Activated CD4-positive, alpha-beta T cell treated with anti-CD3 and anti-CD28 coated beads for 24 hours (primary cell): Measurements from ENCODE around the gene NCOA5.
"Not testable (repeated sequence)": the region's sequence is repeated elsewhere in the genome, so short reads cannot be mapped to it uniquely, and the experiment has no call there.

Experiments used
- DNase-seq, 2 donors: peaks; one replicate each; pipeline ENCODE4 v3.0.0-alpha.2; 2020; ENCODE audit warnings: low read depth in 2 of 2

NCOA5 gene

DNA sequence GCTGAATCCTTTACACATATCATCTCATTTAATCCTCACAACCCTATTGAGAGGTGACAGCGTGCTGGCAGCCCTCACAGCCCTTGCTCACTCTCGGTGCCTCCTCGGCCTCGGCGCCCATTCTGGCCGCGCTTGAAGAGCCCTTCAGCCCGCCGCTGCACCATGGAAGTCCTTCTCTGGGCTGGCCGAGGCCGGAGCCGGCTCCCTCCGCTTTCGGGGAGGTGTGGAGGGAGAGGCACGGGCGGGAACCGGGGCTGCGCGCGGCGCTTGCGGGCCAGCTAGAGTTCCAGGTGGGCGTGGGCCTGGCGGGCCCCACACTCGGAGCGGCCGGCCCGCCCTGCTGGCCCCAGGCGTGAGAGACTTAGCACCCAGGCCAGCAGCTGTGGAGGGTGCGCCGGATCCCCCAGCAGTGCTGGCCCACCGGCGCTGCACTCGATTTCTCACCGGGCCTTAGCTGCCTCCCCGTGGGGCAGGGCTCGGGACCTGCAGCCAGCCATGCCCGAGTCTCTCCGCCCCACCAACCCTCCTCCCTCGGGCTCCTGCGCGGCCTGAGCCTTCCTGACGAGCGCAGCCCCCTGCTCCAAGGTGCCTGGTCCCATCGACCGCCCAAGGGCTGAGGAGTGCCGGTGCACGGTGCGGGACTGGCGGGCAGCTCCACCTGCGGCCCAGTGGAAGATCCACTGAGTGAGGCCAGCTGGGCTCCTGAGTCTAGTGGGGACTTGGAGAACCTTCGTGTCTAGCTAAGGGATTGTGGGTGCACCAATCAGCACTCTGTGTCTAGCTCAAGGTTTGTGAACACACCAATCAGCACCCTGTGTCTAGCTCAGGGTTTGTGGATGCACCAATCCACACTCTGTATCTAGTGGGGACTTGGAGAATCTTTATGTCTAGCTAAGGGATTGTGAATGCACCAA lies 2.1 kb upstream of the NCOA5 start:
- not testable (repeated sequence) for DNase-seq

DNA sequence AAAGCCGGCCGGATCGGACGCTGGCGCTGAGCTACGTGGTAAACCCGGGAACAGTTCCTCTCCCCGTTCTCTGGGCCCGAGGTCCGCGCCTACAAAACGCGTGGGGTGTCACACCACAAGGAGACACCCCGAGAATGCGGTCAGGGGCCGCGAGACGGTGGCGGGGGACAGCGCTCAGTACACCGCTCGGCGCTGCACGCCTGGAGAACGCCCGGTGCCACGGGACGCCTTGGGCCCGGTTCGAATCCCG lies 670 bp downstream of the NCOA5 start:
- DNase-seq, result no peak

DNA sequence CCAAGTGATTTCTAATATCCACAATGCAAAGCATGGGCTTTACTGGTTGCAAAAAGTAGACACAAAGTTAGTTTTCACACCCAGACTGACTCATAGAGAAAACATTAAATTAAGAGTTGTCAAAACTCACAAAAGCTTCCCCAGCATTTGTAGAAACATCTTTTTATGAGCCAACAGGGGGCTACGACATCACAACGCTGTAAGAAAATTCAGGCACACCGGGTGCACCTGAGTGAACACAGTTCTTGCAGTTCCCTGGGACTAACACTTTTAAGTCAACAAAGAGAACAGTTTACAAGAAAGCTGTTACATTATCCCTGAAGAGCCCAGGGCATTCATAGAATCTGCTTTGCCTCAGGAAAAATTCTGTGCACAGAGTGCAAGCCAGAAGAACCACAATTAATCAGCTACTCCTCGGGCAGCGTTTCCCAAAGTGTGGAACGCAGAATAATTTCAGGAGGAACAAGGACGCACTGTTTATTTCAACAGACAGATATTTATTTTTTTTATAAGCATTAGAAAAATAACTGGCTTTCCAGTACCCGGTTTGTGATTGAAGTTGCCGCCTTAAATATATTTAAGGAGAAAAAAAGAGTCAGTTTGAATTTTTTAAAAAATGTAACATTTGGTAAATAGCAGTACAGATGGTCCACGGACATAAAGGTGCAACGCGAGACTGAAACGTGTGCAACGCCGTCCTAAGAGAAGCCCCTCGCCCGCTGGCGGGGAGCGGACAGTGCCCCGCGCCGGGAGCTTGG lies 1.2 kb downstream of the NCOA5 start:
- DNase-seq, result no peak

DNA sequence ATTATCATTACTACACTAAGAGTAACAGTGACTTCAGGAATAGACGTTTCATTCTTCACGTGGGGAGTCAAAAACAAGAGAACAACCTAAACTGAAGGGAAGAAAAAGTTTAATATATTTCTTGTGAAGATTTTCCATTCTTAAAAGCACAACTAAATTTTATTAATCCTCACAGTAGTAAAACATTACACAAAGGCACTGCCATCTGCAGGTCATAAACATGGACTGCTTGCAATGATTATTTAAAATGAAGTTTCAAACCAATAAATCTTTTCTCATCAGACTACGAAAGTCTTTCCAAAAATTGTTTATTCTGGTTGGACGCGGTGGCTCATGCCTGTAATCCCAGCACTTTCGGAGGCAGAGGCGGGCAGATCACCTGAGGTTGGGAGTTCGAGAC lies 2.6 kb downstream of the NCOA5 start:
- no peak for DNase-seq

DNA sequence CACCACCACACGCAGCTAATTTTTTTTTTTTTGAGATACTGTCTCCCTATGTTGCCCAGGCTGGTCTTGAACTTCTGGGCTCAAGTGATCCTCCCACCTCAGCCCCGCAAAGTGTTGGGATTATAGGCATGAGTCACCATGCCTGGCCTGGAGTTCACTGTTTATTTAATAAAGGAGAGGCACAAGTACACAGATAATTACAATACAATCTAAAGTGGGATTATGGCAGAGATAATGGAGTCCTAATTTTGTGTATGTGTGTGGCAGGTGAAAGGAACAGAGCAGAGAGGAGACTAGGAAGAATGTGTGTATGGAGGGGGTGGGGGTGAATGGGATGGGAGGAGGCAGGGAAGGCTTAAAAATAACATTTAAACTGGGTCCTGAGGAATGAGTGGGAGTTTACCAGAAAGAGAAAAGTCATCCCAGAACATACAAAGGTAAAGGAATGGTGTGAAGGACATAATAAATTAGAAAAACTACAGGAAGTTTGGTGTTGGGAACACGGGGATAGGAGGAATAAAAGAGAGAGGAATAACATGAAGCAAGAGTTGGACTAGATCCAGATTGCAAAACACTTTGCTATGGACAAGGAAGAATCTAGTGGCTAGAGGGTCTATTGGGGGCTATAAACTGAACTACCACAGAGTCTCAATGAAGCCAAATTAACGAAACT lies 4.4 kb downstream of the NCOA5 start:
- no peak for DNase-seq

DNA sequence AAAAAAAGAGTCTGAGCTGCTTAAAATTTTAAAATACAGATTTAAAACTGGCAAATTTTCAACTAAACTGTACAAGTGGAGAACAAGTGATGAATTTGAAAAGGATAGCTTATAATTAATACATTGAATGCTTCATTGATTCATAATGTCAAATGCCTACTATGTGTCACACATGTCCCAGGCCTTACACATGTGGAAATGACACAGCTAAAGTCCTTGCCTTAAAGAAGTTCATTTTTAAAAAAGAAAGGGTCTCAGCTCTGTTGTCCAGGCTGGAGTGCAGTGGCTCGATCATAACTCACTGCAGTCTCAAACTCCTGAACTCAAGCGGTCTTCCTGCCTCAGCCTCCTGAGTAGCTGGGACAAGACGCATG lies 5.0 kb downstream of the NCOA5 start:
- DNase-seq, result no peak

DNA sequence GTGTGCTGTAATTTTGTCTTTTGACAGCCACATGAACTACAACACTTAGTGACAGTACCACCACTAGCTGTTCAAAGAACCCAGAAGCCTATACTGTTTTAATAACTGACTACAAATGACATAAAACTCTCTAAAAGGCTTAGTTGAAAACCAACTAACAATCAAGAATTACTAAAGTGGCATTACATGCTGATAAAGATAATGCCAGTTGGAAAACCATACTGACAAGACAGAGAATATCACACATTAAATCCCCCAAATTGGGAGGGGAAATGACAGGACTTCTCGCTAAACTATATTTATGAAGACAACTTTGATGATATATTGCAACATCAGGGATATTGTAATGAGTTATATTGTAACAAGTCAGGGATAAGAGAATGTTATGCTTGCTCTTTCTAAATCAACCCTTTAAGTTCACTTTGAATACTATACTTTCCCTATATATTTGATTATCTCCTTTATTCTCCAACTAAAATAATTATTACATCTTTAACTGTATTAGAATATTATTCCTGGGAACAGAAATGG lies 6.2 kb downstream of the NCOA5 start:
- no peak for DNase-seq

DNA sequence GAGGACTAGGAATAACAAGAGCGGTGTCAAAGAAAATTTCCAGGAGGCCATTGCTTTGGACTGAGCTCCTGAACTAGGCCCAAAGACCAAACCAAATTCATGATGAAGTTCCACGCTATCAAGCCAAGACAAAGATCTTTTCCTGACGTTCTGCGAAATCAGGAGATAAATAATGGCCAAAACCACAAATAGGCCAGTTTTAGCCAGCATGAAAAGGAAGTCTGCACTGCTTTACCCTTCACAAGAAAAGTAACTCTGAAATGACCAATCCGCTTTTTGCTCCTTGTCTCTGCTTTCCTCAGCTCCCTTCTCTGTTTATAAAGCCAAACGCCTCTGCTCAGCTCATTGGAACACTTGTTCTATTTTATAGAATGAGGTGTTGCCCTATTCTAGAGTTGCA lies 6.7 kb downstream of the NCOA5 start:
- DNase-seq, result no peak

DNA sequence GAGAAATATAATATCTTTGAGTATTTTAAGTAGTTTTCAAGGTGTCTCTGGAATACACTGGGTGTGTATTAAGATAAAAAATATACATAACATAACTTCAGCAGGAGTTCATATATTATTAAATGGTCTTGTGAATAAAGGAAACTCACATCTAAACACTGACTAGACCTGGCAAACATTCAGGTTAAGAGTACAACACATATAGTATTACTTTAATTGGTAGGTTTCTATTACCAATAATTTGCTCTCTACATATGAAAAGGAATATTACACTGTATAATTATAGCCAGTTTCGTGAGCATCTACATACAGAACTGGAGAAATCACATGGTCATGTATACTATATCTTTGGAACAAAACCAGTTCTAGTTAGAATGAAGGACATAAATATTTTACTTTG lies 8.7 kb downstream of the NCOA5 start:
- no peak for DNase-seq

DNA sequence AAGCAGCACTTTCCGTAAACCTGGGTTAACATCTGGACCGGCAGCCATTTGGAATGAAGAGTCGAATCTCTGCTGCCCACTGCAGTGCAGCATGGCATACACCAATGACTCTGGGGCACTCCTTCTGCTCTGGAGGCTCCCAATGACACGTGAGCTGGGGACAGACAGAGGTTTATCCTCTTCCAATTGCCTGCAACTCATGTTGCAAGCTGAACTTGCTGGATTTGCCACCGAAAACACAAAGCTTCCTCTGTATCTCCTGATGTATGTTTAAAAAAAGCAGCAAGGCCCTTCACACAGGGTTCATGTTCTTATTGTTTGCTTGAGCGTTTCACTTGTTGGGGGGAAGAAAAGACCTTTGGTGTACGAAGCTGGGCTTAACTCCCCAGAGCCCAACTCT lies 10.8 kb downstream of the NCOA5 start:
- no peak for DNase-seq

DNA sequence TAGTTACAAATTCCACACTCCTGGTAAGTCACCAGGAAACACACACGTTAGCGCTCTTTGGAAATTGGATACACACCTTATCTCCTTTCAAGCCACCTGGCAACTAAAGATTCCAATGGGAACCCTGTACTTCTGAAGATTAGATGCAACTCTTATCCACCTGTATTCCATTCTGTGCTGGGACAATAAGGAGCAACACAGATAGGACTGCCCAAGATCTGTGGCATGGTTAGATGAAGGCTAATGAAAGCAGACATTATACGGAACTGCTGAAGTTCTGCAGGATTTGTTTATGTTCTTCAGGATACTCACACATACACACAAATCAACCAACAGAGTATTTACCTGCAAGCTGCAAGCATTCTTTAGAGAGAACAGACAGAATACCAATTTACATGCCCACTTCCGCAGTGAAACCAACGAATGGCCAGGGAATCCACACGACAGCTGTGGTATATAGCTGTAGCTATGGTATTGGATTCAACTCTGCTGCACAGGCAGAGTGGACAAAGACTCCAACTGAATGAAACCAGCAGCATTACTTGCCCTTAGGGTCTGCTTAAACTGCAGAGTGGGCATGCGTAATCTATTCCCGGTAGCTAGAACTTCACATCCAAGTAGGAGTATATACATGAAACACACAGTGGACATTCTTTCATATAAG lies 12.0 kb downstream of the NCOA5 start:
- no peak for DNase-seq

DNA sequence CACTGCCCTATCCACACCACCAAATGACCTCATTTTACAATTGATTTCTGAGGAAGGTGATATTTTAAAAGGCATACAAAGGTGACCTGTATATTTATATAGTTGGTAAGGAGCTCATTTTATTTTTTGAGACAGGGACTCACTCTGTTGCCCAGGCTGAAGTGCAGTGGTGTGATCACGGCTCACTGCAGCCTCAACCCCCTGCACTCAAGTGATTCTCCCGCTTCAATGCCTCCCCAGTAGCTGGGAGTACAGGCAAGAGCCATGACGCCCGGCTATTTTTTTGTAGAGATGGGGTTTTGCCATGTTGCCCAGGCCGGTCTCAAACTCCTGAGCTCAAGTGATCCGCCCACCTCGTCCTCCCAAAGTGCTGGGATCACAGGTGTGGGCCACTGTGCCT lies 13.0 kb downstream of the NCOA5 start:
- DNase-seq, result no peak

DNA sequence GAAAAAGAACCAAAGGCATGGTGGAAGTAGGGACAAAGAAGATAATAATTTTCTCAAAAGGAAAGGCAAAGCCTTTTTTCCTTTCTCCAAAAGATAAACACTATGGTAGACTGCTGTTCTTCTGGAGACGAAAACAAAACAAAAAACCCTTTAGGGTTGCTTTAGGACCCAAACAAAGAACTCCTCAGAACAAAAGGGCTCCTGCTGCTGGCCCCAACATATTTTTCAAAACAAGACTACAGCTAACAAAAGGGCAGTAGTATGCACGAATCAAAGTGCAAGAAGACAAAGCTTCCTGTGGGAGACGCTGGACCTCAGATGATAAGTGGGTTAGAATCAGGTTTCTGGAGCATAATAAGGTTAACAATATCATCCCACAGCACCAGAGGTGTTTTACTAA lies 15.8 kb downstream of the NCOA5 start:
- DNase-seq, result no peak

DNA sequence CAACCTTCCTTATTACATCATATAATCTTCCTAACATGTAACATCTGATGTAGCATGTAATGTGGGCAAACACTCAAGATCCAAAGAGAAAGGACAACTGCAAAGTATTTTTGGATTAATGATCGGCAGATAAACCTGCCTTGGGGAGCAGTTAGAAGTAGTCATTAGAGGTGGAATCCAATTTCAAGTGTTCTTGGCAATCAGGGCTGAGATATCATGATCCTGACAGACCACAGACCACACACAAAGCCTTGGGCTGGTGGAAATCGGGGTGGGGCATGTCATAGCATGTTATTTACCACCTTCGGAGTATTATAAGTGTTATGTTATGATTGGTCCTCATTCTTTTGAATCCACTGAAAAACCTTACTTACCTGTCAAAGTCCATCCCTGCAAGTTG lies 16.3 kb downstream of the NCOA5 start:
- no peak for DNase-seq

DNA sequence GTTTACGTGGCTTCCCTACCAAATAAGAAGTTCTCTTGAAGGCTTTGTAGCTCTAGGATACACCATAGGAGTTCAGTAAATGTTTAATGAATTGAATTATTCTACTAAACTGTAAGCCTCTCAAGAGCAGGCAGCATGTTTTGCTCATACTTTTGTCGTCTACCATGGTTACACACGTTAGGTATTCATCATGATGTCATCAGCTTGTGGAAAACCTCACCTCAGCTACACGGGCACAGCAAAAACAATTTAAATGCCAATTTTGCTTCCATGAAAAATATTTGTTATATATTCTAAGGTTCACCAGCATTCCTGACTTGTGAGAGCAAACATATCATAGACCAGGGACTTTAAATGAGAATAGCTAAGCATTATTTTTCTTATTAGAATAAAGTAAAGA lies 16.7 kb downstream of the NCOA5 start:
- DNase-seq, result no peak

DNA sequence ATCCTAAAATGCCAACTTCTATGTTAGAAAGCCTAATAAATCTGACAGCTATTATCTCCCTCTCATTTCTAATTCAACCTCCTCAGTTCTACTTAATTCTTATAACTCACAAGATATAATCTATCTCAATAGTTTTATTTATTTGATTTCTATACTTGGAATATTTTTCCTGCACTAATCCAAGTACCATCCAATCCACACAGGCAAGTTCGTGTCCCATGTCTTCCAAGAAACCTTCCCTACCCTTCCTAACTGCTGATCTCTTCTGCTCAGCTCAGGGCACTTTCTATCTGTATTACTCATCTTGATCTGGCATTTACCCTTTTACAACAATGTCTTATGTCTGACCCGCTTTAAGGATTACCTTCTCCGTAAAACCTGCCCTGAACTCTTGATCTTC lies 18.2 kb downstream of the NCOA5 start:
- no peak for DNase-seq

DNA sequence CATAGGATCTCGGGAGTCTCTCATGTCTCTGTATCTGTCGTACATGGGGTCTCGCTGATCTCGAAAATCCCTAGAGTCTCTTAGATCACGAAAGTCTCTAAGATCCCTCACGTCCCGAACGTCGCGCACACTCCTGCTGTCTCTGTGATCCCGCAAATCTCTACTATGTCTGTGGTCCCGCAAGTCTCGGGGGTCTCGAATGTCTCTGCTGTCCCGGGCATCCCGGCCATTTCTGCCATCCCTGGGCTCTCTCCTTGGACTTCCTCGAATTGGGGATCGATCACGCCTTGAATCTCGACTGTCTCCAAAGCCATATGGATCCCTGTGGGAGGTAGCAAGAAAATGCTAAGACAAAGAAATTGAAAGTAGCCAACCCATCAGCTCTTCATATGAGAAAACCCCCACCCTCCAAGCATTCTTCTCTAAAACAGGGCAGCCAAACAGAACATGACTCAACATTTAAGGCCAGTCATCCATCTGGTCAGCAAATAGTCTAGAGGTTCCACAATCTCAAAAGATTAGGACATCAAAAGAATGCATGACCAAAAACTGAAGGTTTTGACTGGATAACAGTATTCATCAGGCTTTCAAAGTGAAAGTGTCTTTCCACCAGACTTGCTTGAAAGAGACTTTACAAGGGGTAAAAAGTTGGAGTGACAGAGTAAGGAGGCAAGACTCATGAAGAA lies 19.4 kb downstream of the NCOA5 start:
- no peak for DNase-seq

DNA sequence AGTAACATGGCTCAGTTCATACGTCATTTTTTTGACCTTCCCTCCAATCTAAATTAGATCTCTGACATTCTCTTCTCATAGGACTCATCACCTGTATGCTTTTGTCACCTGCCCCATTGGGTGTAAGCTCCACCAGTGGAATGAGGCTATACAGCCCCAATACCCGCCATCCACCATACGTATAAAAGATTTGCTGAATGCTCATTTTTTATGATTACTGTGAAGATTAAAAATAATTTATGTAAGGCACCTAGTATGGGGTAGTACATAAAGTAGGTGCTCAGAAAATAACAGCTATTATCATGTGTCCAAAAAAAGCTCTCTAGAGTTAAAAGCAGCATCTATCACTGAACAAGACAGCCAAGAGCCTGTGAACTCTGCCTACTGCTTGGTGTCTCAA lies 24.1 kb downstream of the NCOA5 start:
- DNase-seq, result no peak

DNA sequence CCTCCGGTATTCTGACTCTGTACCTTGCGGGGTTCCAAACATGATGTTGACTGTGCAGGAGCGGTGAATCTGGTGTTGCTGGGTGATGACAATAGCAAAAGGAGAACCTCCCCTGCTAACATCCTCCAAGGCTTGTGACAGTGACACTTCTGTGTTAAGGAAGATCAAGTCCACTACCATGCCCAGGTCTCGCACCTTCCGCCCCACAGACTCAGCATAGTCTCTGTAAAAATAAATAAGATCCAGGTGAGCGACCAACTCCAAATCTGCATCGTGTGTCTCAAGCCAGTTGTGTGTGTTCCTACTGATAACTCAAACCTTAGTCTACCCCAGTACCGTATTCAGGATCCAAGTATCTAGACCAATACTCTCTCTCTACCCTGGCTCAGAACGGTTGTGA lies 24.8 kb downstream of the NCOA5 start:
- no peak for DNase-seq

DNA sequence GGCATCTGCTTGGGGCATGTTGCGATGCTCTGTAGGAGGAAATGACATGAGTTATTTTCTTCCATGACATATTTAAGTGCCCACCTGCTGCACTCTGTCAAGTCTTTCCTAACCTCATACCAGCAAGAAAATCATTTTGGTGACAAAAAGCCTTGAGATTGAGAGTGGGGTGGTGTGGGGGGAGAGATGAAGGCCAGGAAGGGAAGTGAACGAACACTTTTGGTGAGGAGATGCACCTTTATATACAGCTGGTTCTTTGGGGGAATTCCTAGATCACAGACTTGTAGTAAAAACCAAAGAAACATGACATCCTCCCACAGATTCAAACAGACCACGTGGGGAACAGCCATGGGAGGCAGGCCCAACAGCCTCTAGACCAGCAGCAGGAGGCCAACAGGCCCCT lies 26.1 kb downstream of the NCOA5 start:
- no peak for DNase-seq

DNA sequence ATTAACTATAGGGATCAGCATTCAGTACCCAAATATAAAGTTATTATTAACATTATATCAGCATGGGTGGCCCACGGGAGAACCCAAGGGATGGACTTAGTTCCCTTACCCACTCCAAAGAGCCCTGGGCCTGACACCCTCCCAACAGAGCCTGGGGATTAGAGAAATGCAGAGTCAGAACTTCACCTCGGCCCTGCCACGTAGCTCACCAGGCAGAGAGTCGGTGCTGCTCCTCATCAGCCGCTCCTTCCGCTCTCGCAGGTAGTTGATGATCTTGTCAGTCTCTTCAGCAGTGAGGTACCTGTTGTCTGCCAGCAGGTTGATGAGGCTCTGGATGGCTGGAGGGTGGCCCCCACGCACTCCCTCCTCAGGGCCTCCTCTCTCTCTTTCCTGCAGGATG lies 26.6 kb downstream of the NCOA5 start:
- no peak for DNase-seq

DNA sequence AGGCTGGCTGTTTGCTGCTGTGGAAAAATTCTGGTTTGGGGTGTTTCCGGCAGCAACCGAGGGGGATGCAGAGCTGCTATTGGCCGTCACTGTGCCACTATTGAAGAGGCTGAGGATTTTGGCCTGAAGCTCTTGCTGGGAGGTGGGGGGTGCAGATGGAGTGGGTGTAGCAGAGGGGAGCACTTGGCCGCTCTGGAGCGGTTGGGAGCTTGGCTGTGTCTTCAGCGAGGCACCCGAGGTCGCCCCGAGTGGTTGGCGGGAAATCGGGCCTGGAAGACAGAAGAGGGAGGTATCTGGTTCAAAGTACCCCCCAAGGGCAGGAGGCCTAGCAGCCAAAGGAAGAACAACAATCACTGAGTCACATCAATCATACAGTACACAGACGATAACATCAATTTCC lies 27.1 kb downstream of the NCOA5 start:
- DNase-seq, result no peak
